Lung (tissue), 12 donors: Measurements from ENCODE around the gene LDLRAD4. TPM values are rescaled to one million over a fixed set of nuclear protein-coding genes. Genes with fewer than 3 reads are reported as not detected.

Experiments used
- ATAC-seq: fragments of 200-7000 bp; cut with Tn5 transposase; one replicate; pipeline ENCODE4 v1.9.1; 2020; ENCODE audit warnings: moderate number of reproducible peaks; ENCODE audit not compliant: insufficient read depth, low FRiP score
- DNase-seq, 3 donors: peaks; one replicate each; pipeline ENCODE4 v3.0.0-alpha.2; 2013 to 2017
- H3K27ac ChIP-seq, 2 donors: one replicate each; pipeline ENCODE4 v1.5.1; 2013; ENCODE audit warnings: mild to moderate bottlenecking in 2 of 2, moderate library complexity in 2 of 2, control low read depth in 1 of 2, inconsistent platforms in 1 of 2, low read depth in 1 of 2, low read length in 1 of 2
- H3K27me3 ChIP-seq, 3 donors: one replicate each; pipeline ENCODE4 v1.5.1; 2013; ENCODE audit warnings: low read length in 2 of 3; ENCODE audit not compliant: control insufficient read depth in 3 of 3, insufficient read depth in 3 of 3
- H3K36me3 ChIP-seq, 4 donors: one replicate each; pipeline ENCODE4 v1.5.1; 2013; ENCODE audit warnings: low read length in 4 of 4, mild to moderate bottlenecking in 1 of 4, moderate library complexity in 1 of 4; ENCODE audit not compliant: control insufficient read depth in 4 of 4, insufficient read depth in 4 of 4
- H3K4me1 ChIP-seq, 5 donors: one replicate each; pipeline ENCODE4 v1.5.1; 2013; ENCODE audit warnings: low read length in 5 of 5, mild to moderate bottlenecking in 2 of 5, moderate library complexity in 1 of 5; ENCODE audit not compliant: control insufficient read depth in 5 of 5, insufficient read depth in 5 of 5
- H3K4me3 ChIP-seq: one replicate; pipeline ENCODE4 v1.5.1; 2013; ENCODE audit warnings: mild to moderate bottlenecking, control low read depth, moderate library complexity
- H3K9ac ChIP-seq, 2 donors: one replicate each; pipeline ENCODE4 v1.5.1; 2013; ENCODE audit warnings: low read length in 2 of 2, control low read depth in 1 of 2; ENCODE audit not compliant: insufficient read depth in 1 of 2
- H3K9me3 ChIP-seq, 4 donors: one replicate each; pipeline ENCODE4 v1.5.1; 2013; ENCODE audit warnings: low read length in 3 of 4, mild to moderate bottlenecking in 1 of 4, moderate library complexity in 1 of 4; ENCODE audit not compliant: control insufficient read depth in 4 of 4, insufficient read depth in 3 of 4
- WGBS, 2 donors: extraction: QIAGEN DNeasy Blood & Tissue Kit; methylation state at CpG; one replicate each; pipeline ENCODE4 v1.1.7; 2013; 5-methylcytosine and 5-hydroxymethylcytosine counted together
- polyA plus RNA-seq, 2 donors: library from polyadenylated mRNA; stranded (reverse); fragments of 200-250 nt; gene quantifications; one replicate each; pipeline ENCODE4 v1.2.1, GENCODE V29; 2013
- total RNA-seq, 2 donors: library from RNA; depleted of rRNA in 1 of 2; stranded (reverse); fragments of >200 nt in 1 of 2; gene quantifications; one replicate each; pipeline ENCODE4 v1.2.1, GENCODE V29; 2014 to 2021
- TF ChIP-seq, protein P1 (sequence below): IDR thresholded peaks from 2 replicates; pipeline ENCODE4 v1.5.1; 2012; ENCODE audit warnings: mild to moderate bottlenecking; ENCODE audit errors: control extremely low read depth, extremely low read depth
- donor health status: control.
- donor health status: control.
- donor health status: Bipolar disorder and iron deficiency.
- donor health status: healthy.
- donor health status: DM: yes; HTN: yes; CAD: no.

Gene LDLRAD4
- total and polyA plus RNA-seq, 4 donors = 3.2 to 62.4 (median 19.9) TPM

- H3K36me3 ChIP-seq = no peaks in the 10 kb centered on the region
- H3K9ac ChIP-seq = no peak overlapping the region
- H3K9me3 ChIP-seq = peaks cover 0 to 3% (median 0%) of the 10 kb centered on the region in 4 donors
- TF ChIP-seq, protein P1, sequence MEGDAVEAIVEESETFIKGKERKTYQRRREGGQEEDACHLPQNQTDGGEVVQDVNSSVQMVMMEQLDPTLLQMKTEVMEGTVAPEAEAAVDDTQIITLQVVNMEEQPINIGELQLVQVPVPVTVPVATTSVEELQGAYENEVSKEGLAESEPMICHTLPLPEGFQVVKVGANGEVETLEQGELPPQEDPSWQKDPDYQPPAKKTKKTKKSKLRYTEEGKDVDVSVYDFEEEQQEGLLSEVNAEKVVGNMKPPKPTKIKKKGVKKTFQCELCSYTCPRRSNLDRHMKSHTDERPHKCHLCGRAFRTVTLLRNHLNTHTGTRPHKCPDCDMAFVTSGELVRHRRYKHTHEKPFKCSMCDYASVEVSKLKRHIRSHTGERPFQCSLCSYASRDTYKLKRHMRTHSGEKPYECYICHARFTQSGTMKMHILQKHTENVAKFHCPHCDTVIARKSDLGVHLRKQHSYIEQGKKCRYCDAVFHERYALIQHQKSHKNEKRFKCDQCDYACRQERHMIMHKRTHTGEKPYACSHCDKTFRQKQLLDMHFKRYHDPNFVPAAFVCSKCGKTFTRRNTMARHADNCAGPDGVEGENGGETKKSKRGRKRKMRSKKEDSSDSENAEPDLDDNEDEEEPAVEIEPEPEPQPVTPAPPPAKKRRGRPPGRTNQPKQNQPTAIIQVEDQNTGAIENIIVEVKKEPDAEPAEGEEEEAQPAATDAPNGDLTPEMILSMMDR = no peak
- no peak for ATAC-seq
- no peak overlapping the region for H3K27ac ChIP-seq
- H3K4me1 ChIP-seq = peaks cover 0 to 18% (median 3%) of the 10 kb centered on the region in 5 donors
- WGBS, 2 donors = 96 to 98% methylated on average over 3 of the region's 3 CpGs
- DNase-seq = no peak
- H3K27me3 ChIP-seq = no peaks in the 10 kb centered on the region
- H3K4me3 ChIP-seq = no peak overlapping the region
Observed at GRCh38 chr18:13587477-13587876, 368.9 kb downstream of the LDLRAD4 start.

DNA sequence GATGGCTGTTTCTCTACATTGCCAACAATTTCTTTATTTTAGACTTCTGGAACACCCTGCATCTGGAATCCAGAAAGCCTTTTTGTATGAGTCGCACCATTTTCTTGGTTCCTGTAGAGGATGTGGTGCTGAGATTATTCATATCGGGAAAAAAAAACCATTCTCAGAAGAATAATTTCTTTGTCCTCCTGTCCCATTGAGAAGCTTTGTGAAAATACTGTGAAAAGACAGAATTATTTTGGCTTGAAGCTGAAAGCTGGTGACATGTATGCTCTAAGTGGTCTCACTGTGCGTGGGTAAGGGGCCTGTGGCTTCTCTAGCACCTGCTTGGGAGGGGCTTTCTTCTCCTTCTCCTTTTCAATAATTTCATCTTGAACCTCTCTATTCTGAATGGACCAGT lies 369.4 kb downstream of the LDLRAD4 start:
- no peaks in the 10 kb centered on the region for H3K27me3 ChIP-seq
- no peak for ATAC-seq
- no peak overlapping the region for H3K4me3 ChIP-seq
- no peaks in the 10 kb centered on the region for H3K36me3 ChIP-seq
- DNase-seq = no peak
- TF ChIP-seq, protein P1 = no peak
- no peak overlapping the region for H3K9ac ChIP-seq
- peaks cover 0 to 3% (median 0%) of the 10 kb centered on the region in 4 donors for H3K9me3 ChIP-seq
- 87 to 95% methylated on average over 3 of the region's 3 CpGs for WGBS, 2 donors
- no peak overlapping the region for H3K27ac ChIP-seq
- peaks cover 0 to 18% (median 3%) of the 10 kb centered on the region in 5 donors for H3K4me1 ChIP-seq

- H3K27me3 ChIP-seq = no peaks in the 10 kb centered on the region
- H3K27ac ChIP-seq = no peak overlapping the region
- TF ChIP-seq, protein P1 = no peak
- WGBS, 2 donors = 94% methylated on average over 4 of the region's 4 CpGs
- ATAC-seq (no peak), DNase-seq (no peak)
- H3K4me3 ChIP-seq = no peak overlapping the region
- peaks cover 0 to 18% (median 0%) of the 10 kb centered on the region in 5 donors for H3K4me1 ChIP-seq
- H3K9me3 ChIP-seq = no peaks in the 10 kb centered on the region
- no peaks in the 10 kb centered on the region for H3K36me3 ChIP-seq
- no peak overlapping the region for H3K9ac ChIP-seq
Observed at GRCh38 chr18:13589316-13589715, 370.8 kb downstream of the LDLRAD4 start.

DNA sequence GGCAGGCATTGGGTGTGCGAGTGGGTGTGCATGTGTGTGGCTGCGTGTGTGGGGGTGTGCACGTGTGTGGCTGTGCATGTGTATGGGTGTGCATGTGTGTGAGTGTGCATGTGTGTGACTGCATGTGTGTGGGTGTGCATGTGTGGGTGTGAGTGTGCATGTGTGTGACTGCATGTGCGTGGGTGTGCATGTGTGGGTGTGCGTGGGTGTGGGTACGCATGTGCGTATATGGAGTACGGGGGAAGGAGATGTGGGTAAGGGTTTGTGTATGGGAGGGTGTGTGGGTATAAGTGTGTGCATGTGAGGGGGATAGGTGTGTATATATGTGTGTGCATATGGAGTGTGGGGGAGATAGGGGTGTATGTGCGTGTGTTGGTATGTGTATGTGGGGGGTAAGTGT lies 371.4 kb downstream of the LDLRAD4 start:
- Histone ChIP-seq H3K4me1 (peaks cover 0 to 13% (median 0%) of the 10 kb centered on the region in 5 donors), H3K36me3 (no peaks in the 10 kb centered on the region), H3K4me3 (no peak overlapping the region), H3K27ac (no peak overlapping the region), H3K9me3 (no peaks in the 10 kb centered on the region), H3K27me3 (no peaks in the 10 kb centered on the region), H3K9ac (no peak overlapping the region)
- no peak for DNase-seq
- 87% methylated on average over 9 of the region's 9 CpGs for WGBS, 2 donors
- no peak for ATAC-seq
- TF ChIP-seq, protein P1 = no peak
